Measurements from ENCODE around the gene PNLIPRP2.

PNLIPRP2 gene

GRCh38 chr10:116683821-116684220, 63.1 kb downstream of the PNLIPRP2 start:
- DNase-seq (ENCODE audit: low read depth): no peak

- no peak for DNase-seq (ENCODE audit: low read depth)
These were observed 64.0 kb downstream of the PNLIPRP2 start for GRCh38 chr10:116684781-116685180.

- DNase-seq (ENCODE audit: low read depth): no peak
These were observed 65.1 kb downstream of the PNLIPRP2 start for GRCh38 chr10:116685807-116686206.

- no peak for DNase-seq (ENCODE audit: low read depth)
These were observed 65.9 kb downstream of the PNLIPRP2 start for GRCh38 chr10:116686632-116687031.

- DNase-seq (ENCODE audit: low read depth): no peak
These were observed 66.9 kb downstream of the PNLIPRP2 start for GRCh38 chr10:116687633-116688032.

- DNase-seq (ENCODE audit: low read depth): no peak
These were observed 67.5 kb downstream of the PNLIPRP2 start for GRCh38 chr10:116688241-116688711.

GRCh38 chr10:116688741-116689495, 68.2 kb downstream of the PNLIPRP2 start:
- no peak for DNase-seq (ENCODE audit: low read depth)

GRCh38 chr10:116689744-116690143, 69.0 kb downstream of the PNLIPRP2 start:
- DNase-seq (ENCODE audit: low read depth): no peak

GRCh38 chr10:116690356-116691322, 69.9 kb downstream of the PNLIPRP2 start:
- no peak for DNase-seq (ENCODE audit: low read depth)

GRCh38 chr10:116691635-116692034, 70.9 kb downstream of the PNLIPRP2 start:
- no peak for DNase-seq (ENCODE audit: low read depth)

- no peak for DNase-seq (ENCODE audit: low read depth)
These were observed 71.5 kb downstream of the PNLIPRP2 start for GRCh38 chr10:116692225-116692624.

- DNase-seq (ENCODE audit: low read depth): no peak
These were observed 73.6 kb downstream of the PNLIPRP2 start for GRCh38 chr10:116694243-116694926.
